Tibial nerve (tissue), 4 donors: ENCODE data around the gene FGD5.

Source experiments
- EP300 ChIP-seq, 2 donors: sonication (generic); formaldehyde crosslinking; IDR thresholded peaks; one replicate each; pipeline ENCODE4 v1.6.1; 2017; ENCODE audit warnings: antibody characterized with exemption in 2 of 2, mild to moderate bottlenecking in 1 of 2
- POLR2A ChIP-seq, 2 donors: fragments of 450-650 bp; IDR thresholded peaks; one replicate each; pipeline ENCODE4 v1.6.1; 2017; ENCODE audit warnings: antibody characterized with exemption in 2 of 2, mild to moderate bottlenecking in 2 of 2, moderate library complexity in 2 of 2
- TF ChIP-seq, protein P1 (sequence below), 5 experiments: fragments of 200-600 bp in 3 of 5; fragments of 450-650 bp in 2 of 5; sonication (generic) in 3 of 5; IDR thresholded peaks; one replicate each; pipeline ENCODE4 v1.5.1; 2016 to 2019; ENCODE audit warnings: antibody characterized with exemption in 5 of 5, mild to moderate bottlenecking in 3 of 5, moderate library complexity in 2 of 5

DNA sequence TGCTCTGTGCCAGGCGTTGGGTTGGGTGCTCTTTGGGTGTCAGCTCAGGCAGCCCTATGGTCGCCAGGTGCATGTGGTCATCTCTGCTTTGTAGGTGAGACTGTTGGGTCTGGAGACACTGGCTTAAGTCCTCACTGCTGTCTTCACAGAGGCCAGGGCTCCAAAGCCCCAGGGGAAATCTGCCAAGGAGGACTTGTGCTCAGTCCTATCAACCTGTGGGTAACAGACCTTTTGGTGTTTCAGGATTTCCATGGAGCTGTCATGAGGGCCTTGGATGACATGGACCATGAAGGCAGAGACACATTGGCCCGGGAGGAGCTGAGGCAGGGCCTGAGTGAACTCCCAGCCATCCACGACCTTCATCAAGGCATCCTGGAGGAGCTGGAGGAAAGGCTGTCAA, 78.5 kb downstream of the FGD5 start:
- no peak for TF ChIP-seq EP300 (IDR thresholded peaks at IDR 0.05)
- TF ChIP-seq, protein P1, sequence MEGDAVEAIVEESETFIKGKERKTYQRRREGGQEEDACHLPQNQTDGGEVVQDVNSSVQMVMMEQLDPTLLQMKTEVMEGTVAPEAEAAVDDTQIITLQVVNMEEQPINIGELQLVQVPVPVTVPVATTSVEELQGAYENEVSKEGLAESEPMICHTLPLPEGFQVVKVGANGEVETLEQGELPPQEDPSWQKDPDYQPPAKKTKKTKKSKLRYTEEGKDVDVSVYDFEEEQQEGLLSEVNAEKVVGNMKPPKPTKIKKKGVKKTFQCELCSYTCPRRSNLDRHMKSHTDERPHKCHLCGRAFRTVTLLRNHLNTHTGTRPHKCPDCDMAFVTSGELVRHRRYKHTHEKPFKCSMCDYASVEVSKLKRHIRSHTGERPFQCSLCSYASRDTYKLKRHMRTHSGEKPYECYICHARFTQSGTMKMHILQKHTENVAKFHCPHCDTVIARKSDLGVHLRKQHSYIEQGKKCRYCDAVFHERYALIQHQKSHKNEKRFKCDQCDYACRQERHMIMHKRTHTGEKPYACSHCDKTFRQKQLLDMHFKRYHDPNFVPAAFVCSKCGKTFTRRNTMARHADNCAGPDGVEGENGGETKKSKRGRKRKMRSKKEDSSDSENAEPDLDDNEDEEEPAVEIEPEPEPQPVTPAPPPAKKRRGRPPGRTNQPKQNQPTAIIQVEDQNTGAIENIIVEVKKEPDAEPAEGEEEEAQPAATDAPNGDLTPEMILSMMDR (IDR thresholded peaks at IDR 0.05) = no peak
- no peak for TF ChIP-seq POLR2A (IDR thresholded peaks at IDR 0.05)
